ENCODE results near the gene ADPRS.

ADPRS gene

GRCh38 chr1:36088577-36089392, at the start of gene ADPRS:
TSS of gene ADPRS (plus strand) at chr1:36088892. CDS start at chr1:36088905, 13 bp downstream.
- DNase-seq (ENCODE audit: low read depth) = peak; percentile 87

GRCh38 chr1:36040238-36040637, 48.5 kb upstream of the ADPRS start:
- no peak for DNase-seq (ENCODE audit: low read depth)

- no peak for DNase-seq (ENCODE audit: low read depth)
Observed at GRCh38 chr1:36051821-36052220, 36.9 kb upstream of the ADPRS start.

GRCh38 chr1:36053978-36054377, 34.7 kb upstream of the ADPRS start:
- no peak for DNase-seq (ENCODE audit: low read depth)

GRCh38 chr1:36055706-36056105, 33.0 kb upstream of the ADPRS start:
- DNase-seq (ENCODE audit: low read depth) = no peak

GRCh38 chr1:36062315-36062714, 26.4 kb upstream of the ADPRS start:
- DNase-seq (ENCODE audit: low read depth) = no peak

- DNase-seq (ENCODE audit: low read depth) = no peak
Observed at GRCh38 chr1:36067871-36068270, 20.8 kb upstream of the ADPRS start.

- DNase-seq (ENCODE audit: low read depth) = no peak
Observed at GRCh38 chr1:36068866-36069265, 19.8 kb upstream of the ADPRS start.

GRCh38 chr1:36070349-36070748, 18.3 kb upstream of the ADPRS start:
- DNase-seq (ENCODE audit: low read depth) = no peak

- no peak for DNase-seq (ENCODE audit: low read depth)
Observed at GRCh38 chr1:36076979-36077573, 11.6 kb upstream of the ADPRS start.

- no peak for DNase-seq (ENCODE audit: low read depth)
Observed at GRCh38 chr1:36080236-36080635, 8.5 kb upstream of the ADPRS start.

GRCh38 chr1:36080801-36081200, 7.9 kb upstream of the ADPRS start:
- no peak for DNase-seq (ENCODE audit: low read depth)

GRCh38 chr1:36081926-36082485, 6.7 kb upstream of the ADPRS start:
- DNase-seq (ENCODE audit: low read depth) = no peak

GRCh38 chr1:36083219-36083618, 5.5 kb upstream of the ADPRS start:
- DNase-seq (ENCODE audit: low read depth) = no peak

- DNase-seq (ENCODE audit: low read depth) = no peak
Observed at GRCh38 chr1:36083635-36084496, 4.8 kb upstream of the ADPRS start, which contains the start of gene TEKT2. TSS of gene TEKT2 (plus strand) at chr1:36084094. CDS start at chr1:36084922, 828 bp downstream.

- DNase-seq (ENCODE audit: low read depth) = no peak
Observed at GRCh38 chr1:36084497-36085115, 4.1 kb upstream of the ADPRS start.

GRCh38 chr1:36085126-36085525, 3.6 kb upstream of the ADPRS start:
- DNase-seq (ENCODE audit: low read depth) = no peak

- DNase-seq (ENCODE audit: low read depth) = no peak
Observed at GRCh38 chr1:36085686-36086526, 2.8 kb upstream of the ADPRS start.

- DNase-seq (ENCODE audit: low read depth) = no peak
Observed at GRCh38 chr1:36086529-36087232, 2.0 kb upstream of the ADPRS start.
